Omental fat pad (tissue), 4 donors: ENCODE measurements around the gene RGS9. TPM values are rescaled to one million over a fixed set of nuclear protein-coding genes. Genes with fewer than 3 reads are reported as not detected.

Experiments used
- ATAC-seq: fragments of 150-250 bp; one replicate; pipeline ENCODE4 v1.9.1; 2016; ENCODE audit warnings: mild to moderate bottlenecking, moderate library complexity; ENCODE audit not compliant: low FRiP score
- DNase-seq: peaks from one replicate; pipeline ENCODE4 v3.0.0-alpha.2; 2019; ENCODE audit warnings: low spot score
- total RNA-seq, 4 donors: library from RNA; depleted of rRNA; stranded (reverse); fragments of >200 nt; gene quantifications; one replicate each; pipeline ENCODE4 v1.1.0, GENCODE V29; 2016
- TF ChIP-seq, protein P1 (sequence below), 3 donors: fragments of 450-650 bp; IDR thresholded peaks; one replicate each; pipeline ENCODE4 v1.5.1; 2016 to 2017; ENCODE audit warnings: antibody characterized with exemption in 3 of 3, mild to moderate bottlenecking in 3 of 3, moderate library complexity in 2 of 3

Gene RGS9
- total RNA-seq, 4 donors from 2014 or later: 1.1 to 5.6 (median 3.4) TPM

DNA sequence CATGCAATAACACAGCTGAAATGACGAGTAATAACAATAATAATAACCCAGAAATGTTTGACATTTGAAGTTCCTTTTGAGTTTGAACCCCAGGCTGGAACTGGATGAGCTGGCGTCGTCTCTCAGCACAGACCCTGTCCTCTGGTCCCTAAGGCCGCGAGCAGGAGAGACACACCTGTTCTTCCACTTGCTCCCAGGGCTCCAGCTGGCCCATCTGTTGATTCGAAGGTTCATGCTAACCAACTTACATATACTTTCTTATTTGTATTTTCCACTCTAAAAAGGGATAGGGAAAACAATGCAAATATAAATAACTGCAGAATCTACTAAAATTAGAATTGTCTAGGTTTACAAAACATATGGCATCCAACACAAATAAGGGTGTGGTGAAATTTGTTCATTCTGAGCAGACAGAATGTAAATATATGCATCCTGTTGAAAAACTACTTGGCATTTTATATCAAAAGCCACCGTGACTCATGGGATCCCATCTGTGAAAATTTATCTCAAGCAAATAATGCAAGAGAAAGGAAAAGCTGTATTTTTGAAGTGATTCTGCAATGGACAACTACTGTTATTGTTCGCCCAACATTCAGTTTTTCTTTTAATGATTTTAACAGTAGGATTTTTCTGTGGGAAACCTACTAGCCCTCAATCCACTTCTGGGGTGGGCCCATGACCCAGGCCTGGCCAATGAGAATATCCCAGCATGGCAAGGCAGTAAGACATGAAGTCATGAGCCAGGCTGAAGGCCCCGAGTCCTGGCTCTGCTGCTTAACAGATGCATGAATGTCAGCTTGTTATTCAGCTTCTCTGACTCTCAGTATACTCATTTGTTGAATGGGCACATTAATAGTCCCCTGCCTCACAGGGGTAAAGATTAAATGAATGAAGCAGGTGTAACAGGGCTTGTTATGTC, 13.2 kb upstream of the RGS9 start:
- no peak for ATAC-seq

GRCh38 chr17:65130832-65131231, 6.3 kb upstream of the RGS9 start:
- no peak for DNase-seq
- no peak for ATAC-seq
- TF ChIP-seq, protein P1, sequence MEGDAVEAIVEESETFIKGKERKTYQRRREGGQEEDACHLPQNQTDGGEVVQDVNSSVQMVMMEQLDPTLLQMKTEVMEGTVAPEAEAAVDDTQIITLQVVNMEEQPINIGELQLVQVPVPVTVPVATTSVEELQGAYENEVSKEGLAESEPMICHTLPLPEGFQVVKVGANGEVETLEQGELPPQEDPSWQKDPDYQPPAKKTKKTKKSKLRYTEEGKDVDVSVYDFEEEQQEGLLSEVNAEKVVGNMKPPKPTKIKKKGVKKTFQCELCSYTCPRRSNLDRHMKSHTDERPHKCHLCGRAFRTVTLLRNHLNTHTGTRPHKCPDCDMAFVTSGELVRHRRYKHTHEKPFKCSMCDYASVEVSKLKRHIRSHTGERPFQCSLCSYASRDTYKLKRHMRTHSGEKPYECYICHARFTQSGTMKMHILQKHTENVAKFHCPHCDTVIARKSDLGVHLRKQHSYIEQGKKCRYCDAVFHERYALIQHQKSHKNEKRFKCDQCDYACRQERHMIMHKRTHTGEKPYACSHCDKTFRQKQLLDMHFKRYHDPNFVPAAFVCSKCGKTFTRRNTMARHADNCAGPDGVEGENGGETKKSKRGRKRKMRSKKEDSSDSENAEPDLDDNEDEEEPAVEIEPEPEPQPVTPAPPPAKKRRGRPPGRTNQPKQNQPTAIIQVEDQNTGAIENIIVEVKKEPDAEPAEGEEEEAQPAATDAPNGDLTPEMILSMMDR (IDR thresholded peaks at IDR 0.05): no peak

More for the DNA sequence above, 13.2 kb upstream of the RGS9 start:
- DNase-seq: no peak
- TF ChIP-seq, protein P1 (IDR thresholded peaks at IDR 0.05): no peak

DNA sequence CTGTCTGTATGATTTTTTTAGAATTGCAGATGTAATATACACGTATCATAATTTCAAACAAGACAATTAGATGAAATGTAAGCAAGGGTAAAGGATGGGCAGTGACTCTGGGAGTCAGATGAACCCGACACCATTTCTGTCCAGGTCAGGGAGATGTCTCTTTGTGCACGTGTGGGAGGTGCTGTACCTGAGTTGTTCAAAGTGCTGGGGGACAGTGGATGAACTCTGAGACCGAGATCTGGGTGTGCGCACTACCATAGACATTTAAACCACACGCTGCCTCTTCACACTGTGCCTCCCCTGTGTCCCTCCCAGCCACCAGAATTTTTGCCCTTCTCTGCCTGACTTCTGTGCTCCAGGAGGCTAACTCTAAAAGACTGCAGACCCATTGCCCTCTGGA, 5.9 kb upstream of the RGS9 start:
- DNase-seq: no peak
- ATAC-seq: no peak
- TF ChIP-seq, protein P1 (IDR thresholded peaks at IDR 0.05): no peak

- ATAC-seq: no peak
- TF ChIP-seq, protein P1 (IDR thresholded peaks at IDR 0.05): no peak
- no peak for DNase-seq
Observed at GRCh38 chr17:65131946-65132345, 5.2 kb upstream of the RGS9 start.

DNA sequence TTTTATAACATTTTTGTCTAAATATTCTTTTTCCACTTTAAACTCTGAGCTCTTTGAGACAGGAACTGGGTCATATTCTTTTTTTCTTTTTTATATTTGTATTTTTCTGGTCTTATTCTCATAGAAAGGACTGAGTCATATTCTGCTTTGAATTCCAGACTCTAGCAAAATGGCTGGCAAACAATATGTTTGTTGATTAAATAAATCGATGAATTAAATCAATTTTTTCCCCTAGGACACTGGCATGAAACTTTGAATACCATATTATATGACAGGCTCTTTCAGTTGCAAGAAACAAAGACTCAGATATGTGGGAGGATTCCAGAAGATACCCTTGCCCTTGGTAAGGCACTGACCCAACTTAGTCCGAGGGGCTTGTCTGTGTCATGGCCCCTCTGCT, 3.1 kb upstream of the RGS9 start:
- DNase-seq: no peak
- TF ChIP-seq, protein P1 (IDR thresholded peaks at IDR 0.05): no peak
- ATAC-seq: no peak

DNA sequence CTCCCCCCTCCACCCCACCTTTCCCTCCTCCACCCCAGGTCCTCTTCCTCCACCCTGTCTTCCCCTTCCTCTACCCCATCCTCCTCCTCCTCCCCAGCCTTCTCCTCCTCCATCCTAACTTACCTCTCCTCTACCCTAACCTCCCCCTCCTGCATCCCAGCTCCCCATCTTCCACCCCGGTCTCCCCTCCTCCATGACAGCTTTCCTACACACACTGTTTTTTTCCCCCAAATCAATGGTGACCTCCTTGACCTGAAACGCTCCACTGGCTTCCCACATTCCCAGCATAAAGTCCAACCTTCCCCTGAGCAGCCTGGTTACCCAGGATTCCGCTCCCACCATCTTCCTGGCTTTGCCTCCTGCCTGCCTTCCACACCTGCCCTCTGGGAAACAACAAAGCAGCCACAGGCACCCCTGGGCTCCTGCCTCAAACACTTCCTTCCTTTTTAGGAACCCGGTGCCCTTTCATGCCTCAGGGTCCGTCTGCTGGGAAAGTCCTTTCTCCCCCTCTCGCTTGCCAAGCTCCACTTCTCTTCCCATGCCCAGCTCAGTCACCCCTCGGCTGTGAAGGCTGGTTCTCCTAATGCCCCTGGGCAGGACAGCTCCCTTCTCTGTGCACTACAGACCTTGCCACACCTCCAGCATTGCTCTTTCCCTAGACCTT, 2.1 kb downstream of the RGS9 start:
- ATAC-seq: no peak
- TF ChIP-seq, protein P1 (IDR thresholded peaks at IDR 0.05): no peak
- no peak for DNase-seq
